C4-2B (cell line): ENCODE measurements around the gene SARDH.
"Not testable (repeated sequence)": the region's sequence is repeated elsewhere in the genome, so short reads cannot be mapped to it uniquely, and the experiment has no call there.

ENCODE experiments used
- ZFX ChIP-seq: fragments of 450-650 bp; IDR thresholded peaks from 2 replicates; pipeline ENCODE4 v1.6.1; 2017
- TF ChIP-seq, protein P1 (sequence below): fragments of 450-650 bp; conservative IDR thresholded peaks from 2 replicates; pipeline ENCODE4 v1.5.1; 2017; ENCODE audit warnings: mild to moderate bottlenecking

DNA sequence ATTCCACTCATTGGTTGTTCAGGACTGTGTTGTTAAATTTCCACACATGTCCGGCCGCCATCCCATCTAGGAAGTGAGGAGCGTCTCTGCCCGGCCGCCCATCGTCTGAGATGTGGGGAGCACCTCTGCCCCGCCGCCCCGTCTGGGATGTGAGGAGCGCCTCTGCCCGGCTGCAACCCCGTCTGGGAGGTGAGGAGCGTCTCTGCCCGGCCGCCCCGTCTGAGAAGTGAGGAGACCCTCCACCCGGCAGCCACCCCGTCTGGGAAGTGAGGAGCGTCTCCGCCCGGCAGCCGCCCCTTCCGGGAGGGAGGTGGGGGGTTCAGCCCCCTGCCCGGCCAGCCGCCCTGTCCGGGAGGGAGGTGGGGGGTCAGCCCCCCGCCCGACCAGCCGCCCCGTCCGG lies 6.4 kb upstream of the SARDH start:
- TF ChIP-seq, protein P1, sequence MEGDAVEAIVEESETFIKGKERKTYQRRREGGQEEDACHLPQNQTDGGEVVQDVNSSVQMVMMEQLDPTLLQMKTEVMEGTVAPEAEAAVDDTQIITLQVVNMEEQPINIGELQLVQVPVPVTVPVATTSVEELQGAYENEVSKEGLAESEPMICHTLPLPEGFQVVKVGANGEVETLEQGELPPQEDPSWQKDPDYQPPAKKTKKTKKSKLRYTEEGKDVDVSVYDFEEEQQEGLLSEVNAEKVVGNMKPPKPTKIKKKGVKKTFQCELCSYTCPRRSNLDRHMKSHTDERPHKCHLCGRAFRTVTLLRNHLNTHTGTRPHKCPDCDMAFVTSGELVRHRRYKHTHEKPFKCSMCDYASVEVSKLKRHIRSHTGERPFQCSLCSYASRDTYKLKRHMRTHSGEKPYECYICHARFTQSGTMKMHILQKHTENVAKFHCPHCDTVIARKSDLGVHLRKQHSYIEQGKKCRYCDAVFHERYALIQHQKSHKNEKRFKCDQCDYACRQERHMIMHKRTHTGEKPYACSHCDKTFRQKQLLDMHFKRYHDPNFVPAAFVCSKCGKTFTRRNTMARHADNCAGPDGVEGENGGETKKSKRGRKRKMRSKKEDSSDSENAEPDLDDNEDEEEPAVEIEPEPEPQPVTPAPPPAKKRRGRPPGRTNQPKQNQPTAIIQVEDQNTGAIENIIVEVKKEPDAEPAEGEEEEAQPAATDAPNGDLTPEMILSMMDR = not testable (repeated sequence)
- not testable (repeated sequence) for TF ChIP-seq ZFX
